Activated naive CD8-positive, alpha-beta T cell treated with anti-CD3 and anti-CD28 coated beads, Interleukin-2, amount 10 ng/mL, durations not matched to agents 7 days and 5 days (primary cell): ENCODE measurements around the gene EDC4. TPM values are rescaled to one million over a fixed set of nuclear protein-coding genes. Genes with fewer than 3 reads are reported as not detected.

Source experiments
- ATAC-seq: fragments of 150-1000 bp; cut with Tn5 transposase; one replicate; pipeline ENCODE4 v1.10.0; 2021; ENCODE audit warnings: low read depth, moderate library complexity
- POLR2A ChIA-PET: fragments of 350-600 bp; sonication (Branson Sonifier 250); formaldehyde crosslinking; loops from one replicate; lab custom pipeline; 2021; ENCODE audit warnings: antibody characterized with exemption; lab: Charles Lee
- DNase-seq: peaks from one replicate; pipeline ENCODE4 v3.0.0; 2021
- H3K27ac Mint-ChIP-seq: one replicate; pipeline ENCODE4 v1.8.0; 2022; ENCODE audit warnings: mild to moderate bottlenecking, mixed read lengths
- H3K27me3 Mint-ChIP-seq: one replicate; pipeline ENCODE4 v1.8.0; 2022; ENCODE audit warnings: mild to moderate bottlenecking, moderate library complexity, mixed read lengths
- H3K36me3 Mint-ChIP-seq: one replicate; pipeline ENCODE4 v1.8.0; 2021; ENCODE audit warnings: mild to moderate bottlenecking, mixed read lengths
- H3K4me1 Mint-ChIP-seq: one replicate; pipeline ENCODE4 v1.8.0; 2021; ENCODE audit warnings: mixed read lengths
- H3K4me3 Mint-ChIP-seq: one replicate; pipeline ENCODE4 v1.8.0; 2022; ENCODE audit warnings: mild to moderate bottlenecking, moderate library complexity, mixed read lengths
- H3K9me3 Mint-ChIP-seq: one replicate; pipeline ENCODE4 v1.8.0; 2021; ENCODE audit warnings: mixed read lengths
- total RNA-seq, 2 experiments: library from RNA; stranded (reverse); gene quantifications; one replicate each; pipeline ENCODE4 v1.2.3, GENCODE V29; 2021

EDC4 gene
- total RNA-seq, 2 experiments from 2014 or later, result 119 to 130 TPM

- Mint-ChIP-seq H3K36me3 (peaks cover 1% of the 10 kb centered on the region), H3K27ac (no peak overlapping the region), H3K27me3 (no peaks in the 10 kb centered on the region), H3K4me1 (peaks cover 6% of the 10 kb centered on the region), H3K4me3 (no peak overlapping the region), H3K9me3 (no peaks in the 10 kb centered on the region)
- ATAC-seq (no peak), DNase-seq (no peak)
- POLR2A ChIA-PET, result no interaction called here
Measured at GRCh38 chr16:67923414-67924116, 50.7 kb downstream of the EDC4 start.

GRCh38 chr16:67924140-67924906 lies 51.5 kb downstream of the EDC4 start:
- H3K27ac Mint-ChIP-seq, result no peak overlapping the region
- peaks cover 1% of the 10 kb centered on the region for H3K36me3 Mint-ChIP-seq
- H3K9me3 Mint-ChIP-seq, result no peaks in the 10 kb centered on the region
- POLR2A ChIA-PET, result interaction anchor here (0.6 to 1.2 kb wide), 3 partner anchors 10 to 405 kb away, joined by 3 to 4 read pairs (median 4); no protein-coding TSS in a partner anchor
- DNase-seq (no peak), ATAC-seq (no peak)
- H3K27me3 Mint-ChIP-seq, result no peaks in the 10 kb centered on the region
- no peak overlapping the region for H3K4me3 Mint-ChIP-seq
- H3K4me1 Mint-ChIP-seq, result peaks cover 6% of the 10 kb centered on the region

GRCh38 chr16:67926181-67926750 lies 53.4 kb downstream of the EDC4 start:
- Mint-ChIP-seq H3K27ac (no peak overlapping the region), H3K9me3 (no peaks in the 10 kb centered on the region), H3K4me3 (no peak overlapping the region), H3K36me3 (peaks cover 1% of the 10 kb centered on the region), H3K27me3 (no peaks in the 10 kb centered on the region), H3K4me1 (peaks cover 6% of the 10 kb centered on the region)
- POLR2A ChIA-PET, result no interaction called here
- ATAC-seq (no peak), DNase-seq (peak; percentile 29)

GRCh38 chr16:67927131-67927941 lies 54.5 kb downstream of the EDC4 start:
- no peaks in the 10 kb centered on the region for H3K9me3 Mint-ChIP-seq
- no peak overlapping the region for H3K4me3 Mint-ChIP-seq
- H3K36me3 Mint-ChIP-seq, result peaks cover 3% of the 10 kb centered on the region
- no peak for ATAC-seq
- DNase-seq, result peak; percentile 30
- no peaks in the 10 kb centered on the region for H3K27me3 Mint-ChIP-seq
- H3K27ac Mint-ChIP-seq, result no peak overlapping the region
- POLR2A ChIA-PET, result interaction anchor here (1.6 kb wide), 1 partner anchor 14 kb away, joined by 3 read pairs; no protein-coding TSS in a partner anchor
- peaks cover 3% of the 10 kb centered on the region for H3K4me1 Mint-ChIP-seq

- DNase-seq, result no peak
- no peaks in the 10 kb centered on the region for H3K27me3 Mint-ChIP-seq
- no peaks in the 10 kb centered on the region for H3K4me1 Mint-ChIP-seq
- no peak overlapping the region for H3K27ac Mint-ChIP-seq
- ATAC-seq, result no peak
- no peaks in the 10 kb centered on the region for H3K9me3 Mint-ChIP-seq
- no peak overlapping the region for H3K4me3 Mint-ChIP-seq
- H3K36me3 Mint-ChIP-seq, result peaks cover 3% of the 10 kb centered on the region
- POLR2A ChIA-PET, result interaction anchor here (1.2 to 1.6 kb wide), 3 partner anchors 13 to 44 kb away, joined by 3 to 6 read pairs (median 4); no protein-coding TSS in a partner anchor
Measured at GRCh38 chr16:67928147-67928546, 55.3 kb downstream of the EDC4 start.

- peak; percentile 83 for ATAC-seq
- no peak overlapping the region for H3K27ac Mint-ChIP-seq
- no peaks in the 10 kb centered on the region for H3K9me3 Mint-ChIP-seq
- H3K4me1 Mint-ChIP-seq, result no peaks in the 10 kb centered on the region
- no peaks in the 10 kb centered on the region for H3K27me3 Mint-ChIP-seq
- POLR2A ChIA-PET, result interaction anchor here (0.6 to 1.6 kb wide), 4 partner anchors 12 to 45 kb away, joined by 3 to 6 read pairs (median 4); no protein-coding TSS in a partner anchor
- H3K36me3 Mint-ChIP-seq, result peaks cover 4% of the 10 kb centered on the region
- peak; percentile 81 for DNase-seq
- H3K4me3 Mint-ChIP-seq, result no peak overlapping the region
Measured at GRCh38 chr16:67928561-67929364, 55.9 kb downstream of the EDC4 start.

- ATAC-seq, result no peak
Measured at GRCh38 chr16:67930191-67930590, 57.3 kb downstream of the EDC4 start.

GRCh38 chr16:67930678-67931211 lies 57.9 kb downstream of the EDC4 start:
- ATAC-seq (no peak), DNase-seq (peak; percentile 26)
- Mint-ChIP-seq H3K27me3 (no peaks in the 10 kb centered on the region), H3K27ac (no peak overlapping the region), H3K36me3 (peaks cover 13% of the 10 kb centered on the region), H3K4me1 (peaks cover 11% of the 10 kb centered on the region), H3K9me3 (no peaks in the 10 kb centered on the region), H3K4me3 (no peak overlapping the region)
- POLR2A ChIA-PET, result interaction anchor here (1.1 kb wide), 1 partner anchor 45 kb away, joined by 3 read pairs; no protein-coding TSS in a partner anchor

More at GRCh38 chr16:67930191-67930590, 57.3 kb downstream of the EDC4 start:
- Mint-ChIP-seq H3K36me3 (peaks cover 8% of the 10 kb centered on the region), H3K4me1 (peaks cover 7% of the 10 kb centered on the region), H3K9me3 (no peaks in the 10 kb centered on the region), H3K4me3 (no peak overlapping the region), H3K27ac (peak overlapping the region; percentile 67), H3K27me3 (no peaks in the 10 kb centered on the region)
- POLR2A ChIA-PET, result no interaction called here
- DNase-seq, result peak; percentile 25

Other genes with a start within 250 kb of the EDC4 start
- 100 to 1,000 TPM; 199 to 203 TPM for gene CARMIL2, start 227.9 kb upstream of the EDC4 start, total RNA-seq
- gene ACD, start 212.8 kb upstream of the EDC4 start, total RNA-seq, result 10 to 100 TPM; 50.7 to 54.2 TPM
- 10 to 100 TPM in 1 of 2 experiments, 1 to 10 TPM in 1; 9.5 to 11.1 TPM for gene PARD6A, start 212.1 kb upstream of the EDC4 start, total RNA-seq
- gene ENKD1, start 206.3 kb upstream of the EDC4 start, total RNA-seq, result 10 to 100 TPM in 1 of 2 experiments, 1 to 10 TPM in 1; 9.6 to 12.1 TPM
- 1 to 10 TPM; 5.6 to 5.8 TPM for gene C16orf86, start 206.2 kb upstream of the EDC4 start, total RNA-seq
- gene GFOD2, start 153.7 kb upstream of the EDC4 start, total RNA-seq, result 10 to 100 TPM; 12.5 to 14.2 TPM
- gene RANBP10, start 66.5 kb upstream of the EDC4 start, total RNA-seq, result 10 to 100 TPM; 23.1 to 23.2 TPM
- under 1 TPM in 1 of 2 experiments, not detected in 1; 0.40 TPM for gene TSNAXIP1, start 66.2 kb upstream of the EDC4 start, total RNA-seq
- 10 to 100 TPM; 48.1 to 50.1 TPM for gene THAP11, start 30.7 kb upstream of the EDC4 start, total RNA-seq
- gene NUTF2, start 26.1 kb upstream of the EDC4 start, total RNA-seq, result 10 to 100 TPM; 88.4 TPM
- 10 to 100 TPM; 84.0 to 90.7 TPM for gene CENPT, start 25.4 kb upstream of the EDC4 start, total RNA-seq
- 1 to 10 TPM; 2.1 to 3.1 TPM for gene NRN1L, start 11.8 kb downstream of the EDC4 start, total RNA-seq
- 10 to 100 TPM; 22.8 to 25.6 TPM for gene PSKH1, start 20.2 kb downstream of the EDC4 start, total RNA-seq
- gene CTRL, start 58.8 kb downstream of the EDC4 start, total RNA-seq, result 1 to 10 TPM; 4.9 to 7.2 TPM
- gene PSMB10, start 63.8 kb downstream of the EDC4 start, total RNA-seq, result 100 to 1,000 TPM; 220 to 246 TPM
- 10 to 100 TPM; 17.6 to 23.6 TPM for gene LCAT, start 71.1 kb downstream of the EDC4 start, total RNA-seq
- 10 to 100 TPM; 43.9 to 48.7 TPM for gene SLC12A4, start 95.6 kb downstream of the EDC4 start, total RNA-seq
- gene DPEP3, start 107.4 kb downstream of the EDC4 start, total RNA-seq, result under 1 TPM; 0.54 to 0.64 TPM
- 10 to 100 TPM; 27.5 to 28.6 TPM for gene DPEP2, start 126.4 kb downstream of the EDC4 start, total RNA-seq
- gene DPEP2NB, start 142.9 kb downstream of the EDC4 start, total RNA-seq, result not detected
- gene DDX28, start 150.2 kb downstream of the EDC4 start, total RNA-seq, result 10 to 100 TPM; 15.2 to 17.0 TPM
- 10 to 100 TPM; 21.1 to 25.2 TPM for gene DUS2, start 150.2 kb downstream of the EDC4 start, total RNA-seq
- 100 to 1,000 TPM; 132 to 139 TPM for gene NFATC3, start 212.3 kb downstream of the EDC4 start, total RNA-seq